ENCODE data around the gene ARTN.

The ARTN gene

GRCh38 chr1:43933386-43934100, at the start of gene ARTN:
Gene ARTN (plus strand): TSS chr1:43933801. CDS start chr1:43935657, 1,856 bp downstream.
- DNase-seq: no peak

GRCh38 chr1:43885279-43885801, 48.3 kb upstream of the ARTN start:
- DNase-seq: no peak

- no peak for DNase-seq
Observed at GRCh38 chr1:43887748-43888147, 45.9 kb upstream of the ARTN start.

GRCh38 chr1:43890815-43891214, 42.8 kb upstream of the ARTN start:
- DNase-seq: no peak

- DNase-seq: no peak
Observed at GRCh38 chr1:43893006-43893405, 40.6 kb upstream of the ARTN start.

- DNase-seq: no peak
Observed at GRCh38 chr1:43898981-43899380, 34.6 kb upstream of the ARTN start.

- DNase-seq: no peak
Observed at GRCh38 chr1:43900386-43900785, 33.2 kb upstream of the ARTN start.

GRCh38 chr1:43901196-43901961, 32.2 kb upstream of the ARTN start:
- no peak for DNase-seq

- no peak for DNase-seq
Observed at GRCh38 chr1:43902058-43902831, 31.4 kb upstream of the ARTN start.

- no peak for DNase-seq
Observed at GRCh38 chr1:43904660-43905551, 28.7 kb upstream of the ARTN start.

- no peak for DNase-seq
Observed at GRCh38 chr1:43908226-43908625, 25.4 kb upstream of the ARTN start.

GRCh38 chr1:43908858-43909257, 24.7 kb upstream of the ARTN start:
- no peak for DNase-seq

GRCh38 chr1:43910343-43910742, 23.3 kb upstream of the ARTN start:
- DNase-seq: no peak

GRCh38 chr1:43912607-43913006, 21.0 kb upstream of the ARTN start:
- DNase-seq: no peak

- no peak for DNase-seq
Observed at GRCh38 chr1:43913051-43913501, 20.5 kb upstream of the ARTN start.

- DNase-seq: no peak
Observed at GRCh38 chr1:43913666-43914360, 19.8 kb upstream of the ARTN start.

GRCh38 chr1:43914576-43915525, 18.8 kb upstream of the ARTN start:
- DNase-seq: no peak

- no peak for DNase-seq
Observed at GRCh38 chr1:43919906-43920305, 13.7 kb upstream of the ARTN start.

- DNase-seq: no peak
Observed at GRCh38 chr1:43921022-43921421, 12.6 kb upstream of the ARTN start.

GRCh38 chr1:43924516-43924915, 9.1 kb upstream of the ARTN start:
- DNase-seq: no peak

Data from CD4-positive, alpha-beta T cell treated with Interleukin-4 for 4 hours (primary cell).